HG02981 (cell line): ENCODE data around the gene LNP1.
"Not testable (repeated sequence)": the region's sequence is repeated elsewhere in the genome, so short reads cannot be mapped to it uniquely, and the experiment has no call there.

Experiments
- ATAC-seq: cut with Tn5 transposase; IDR thresholded peaks from one replicate; pipeline ENCODE4 v1.9.1; 2021; ENCODE audit warnings: mild to moderate bottlenecking, moderate library complexity; ENCODE audit not compliant: unreplicated experiment

The LNP1 gene

GRCh38 chr3:100477851-100478360 lies 76.6 kb downstream of the LNP1 start:
- not testable (repeated sequence) for ATAC-seq

GRCh38 chr3:100478521-100478920 lies 77.2 kb downstream of the LNP1 start:
- not testable (repeated sequence) for ATAC-seq

GRCh38 chr3:100480081-100480480 lies 78.7 kb downstream of the LNP1 start:
- no peak for ATAC-seq

- ATAC-seq, result no peak
Measured at GRCh38 chr3:100482176-100482575, 80.8 kb downstream of the LNP1 start.

- ATAC-seq, result no peak
Measured at GRCh38 chr3:100483529-100483928, 82.2 kb downstream of the LNP1 start.

- no peak for ATAC-seq
Measured at GRCh38 chr3:100486808-100487207, 85.5 kb downstream of the LNP1 start.

GRCh38 chr3:100489118-100489517 lies 87.8 kb downstream of the LNP1 start:
- no peak for ATAC-seq

GRCh38 chr3:100492059-100493006 lies 91.0 kb downstream of the LNP1 start, which contains the start of gene TMEM45A:
Gene TMEM45A (plus strand): TSS chr3:100492619. CDS start chr3:100555212, 62,593 bp downstream.
- peak; percentile 97 for ATAC-seq

- peak; percentile 36 for ATAC-seq
Measured at GRCh38 chr3:100496711-100497261, 95.4 kb downstream of the LNP1 start.

- no peak for ATAC-seq
Measured at GRCh38 chr3:100499651-100500050, 98.3 kb downstream of the LNP1 start.

- ATAC-seq, result no peak
Measured at GRCh38 chr3:100500320-100500880, 99.1 kb downstream of the LNP1 start.

GRCh38 chr3:100503448-100503847 lies 102.1 kb downstream of the LNP1 start:
- ATAC-seq, result no peak
